Panc1 (cell line): ENCODE results near the gene CACNA1C. TPM values are rescaled to one million over a fixed set of nuclear protein-coding genes. Genes with fewer than 3 reads are reported as not detected.

Experiments
- ATAC-seq: fragments of 200-7000 bp; cut with Tn5 transposase; 2 replicates; pipeline ENCODE4 v1.9.1; 2020; ENCODE audit warnings: mild to moderate bottlenecking, moderate library complexity
- BruUV-seq: library from RNA; stranded (reverse); fragments of 400-500 nt; replicated peaks from 2 replicates; lab custom pipeline; 2021; lab: Mats Ljungman, UMichigan
- CTCF ChIA-PET: fragments of 300-600 bp; sonication (Branson Sonifier 250); formaldehyde crosslinking; loops from one replicate; lab custom pipeline; 2022; ENCODE audit warnings: antibody characterized with exemption; lab: Charles Lee
- POLR2A ChIA-PET: fragments of 300-600 bp; sonication (Branson Sonifier 250); formaldehyde crosslinking; loops from one replicate; lab custom pipeline; 2022; ENCODE audit warnings: antibody characterized with exemption; lab: Charles Lee
- DNase-seq: peaks from one replicate; pipeline ENCODE4 v3.0.0-alpha.2; 2010; ENCODE audit warnings: low read depth, low spot score
- H3K27ac ChIP-seq: 2 replicates; pipeline ENCODE4 v1.5.1; 2011; ENCODE audit warnings: mild to moderate bottlenecking, low read length, inconsistent platforms
- H3K27me3 ChIP-seq: fragments of 200-500 bp; sonication (Bioruptor generic); 2 replicates; pipeline ENCODE4 v1.6.0; 2014; ENCODE audit warnings: low read length, inconsistent platforms; ENCODE audit not compliant: control insufficient read depth, insufficient read depth
- H3K36me3 ChIP-seq: fragments of 200-500 bp; sonication (Bioruptor generic); 2 replicates; pipeline ENCODE4 v1.5.1; 2014; ENCODE audit warnings: inconsistent platforms, mild to moderate bottlenecking, low read length, moderate library complexity; ENCODE audit not compliant: control insufficient read depth, insufficient read depth
- H3K4me1 ChIP-seq: 2 replicates; pipeline ENCODE4 v1.5.1; 2011; ENCODE audit warnings: inconsistent platforms, mild to moderate bottlenecking, low read length, moderate library complexity; ENCODE audit not compliant: control insufficient read depth, insufficient read depth
- H3K4me3 ChIP-seq, 2 experiments: 2 replicates each; pipeline ENCODE4 v1.5.1; 2011 to 2012; ENCODE audit warnings: low read depth in 2 of 2, low read length in 2 of 2, mild to moderate bottlenecking in 2 of 2, inconsistent platforms in 1 of 2, moderate library complexity in 1 of 2
- H3K9me3 ChIP-seq: fragments of 200-500 bp; sonication (Bioruptor generic); 2 replicates; pipeline ENCODE4 v1.5.1; 2014; ENCODE audit warnings: low read depth, mild to moderate bottlenecking, inconsistent platforms, low read length, moderate library complexity; ENCODE audit not compliant: control insufficient read depth, insufficient read depth
- POLR2AphosphoS5 ChIP-seq: IDR thresholded peaks from 2 replicates; pipeline ENCODE4 v1.6.1; 2012; ENCODE audit warnings: mild to moderate bottlenecking, low read depth, low read length, moderate library complexity
- SIN3A ChIP-seq: IDR thresholded peaks from 2 replicates; pipeline ENCODE4 v1.6.1; 2012; ENCODE audit warnings: low read depth, mild to moderate bottlenecking, low read length, moderate library complexity, borderline replicate concordance; ENCODE audit not compliant: insufficient read depth
- TCF7L2 ChIP-seq: IDR thresholded peaks from 2 replicates; pipeline ENCODE4 v1.6.1; 2011; ENCODE audit warnings: mild to moderate bottlenecking, low read depth, low read length, inconsistent platforms
- in situ Hi-C: cut with HindIII; loops from 2 replicates; pipeline ENCODE4 v1.10.0; 2016; ENCODE audit warnings: low sequenced_read_pairs, low pct_unique_long_range_greater_than_20kb
- intact Hi-C: fragments of 100-400 bp; cut with micrococcal nuclease; formaldehyde crosslinking; loops from one replicate; pipeline ENCODE4 v1.10.0; 2022; ENCODE audit not compliant: unreplicated experiment
- total RNA-seq: library from RNA; stranded (reverse); gene quantifications from one replicate; pipeline ENCODE4 v1.2.1, GENCODE V29; 2021; ENCODE audit not compliant: unreplicated experiment
- TF ChIP-seq, protein P1 (sequence below), 2 experiments: IDR thresholded peaks; 2 replicates each; pipeline ENCODE4 v1.6.1; 2011 to 2012; ENCODE audit warnings: low read depth in 2 of 2, control low read depth in 1 of 2, low read length in 1 of 2, mild to moderate bottlenecking in 1 of 2, moderate library complexity in 1 of 2; ENCODE audit not compliant: insufficient read depth in 1 of 2
- TF ChIP-seq, protein P2 (sequence below): fragments of 450-650 bp; IDR thresholded peaks from 2 replicates; pipeline ENCODE4 v1.5.1; 2017; ENCODE audit warnings: mild to moderate bottlenecking

Gene CACNA1C
- total RNA-seq, 1 experiment from 2014 or later = 0.03 TPM

DNA sequence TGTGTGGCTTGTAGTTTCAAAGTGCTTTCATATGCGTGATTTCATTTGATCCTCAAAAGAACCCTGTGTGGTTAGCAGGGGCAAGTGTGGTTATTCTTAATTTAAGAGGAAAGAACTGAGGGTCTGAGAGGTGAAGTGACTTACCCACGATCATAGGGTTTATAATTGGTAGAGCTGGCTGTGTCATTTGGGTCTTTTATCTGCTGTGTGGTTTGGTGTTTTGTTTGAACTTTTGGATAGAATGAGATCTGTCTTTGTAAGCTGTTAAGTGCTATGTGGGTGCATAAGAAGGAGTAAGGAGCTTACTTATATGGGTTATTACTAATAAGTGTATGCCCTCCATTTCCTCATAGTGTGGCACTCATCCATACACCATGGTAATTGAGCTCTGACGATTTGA, 190.0 kb downstream of the CACNA1C start:
- H3K36me3 ChIP-seq = no peaks in the 10 kb centered on the region
- H3K27ac ChIP-seq = no peak overlapping the region
- intact Hi-C loops = no loop called here
- ChIA-PET CTCF (no interaction called here), POLR2A (no interaction called here)
- DNase-seq = no peak
- no peak for ATAC-seq
- no TSS peak for BruUV-seq
- in situ Hi-C loops = no loop called here
- no peaks in the 10 kb centered on the region; the same call in 1 of the 2 replicates for H3K4me1 ChIP-seq
- H3K27me3 ChIP-seq = no peaks in the 10 kb centered on the region
- TF ChIP-seq, protein P1, sequence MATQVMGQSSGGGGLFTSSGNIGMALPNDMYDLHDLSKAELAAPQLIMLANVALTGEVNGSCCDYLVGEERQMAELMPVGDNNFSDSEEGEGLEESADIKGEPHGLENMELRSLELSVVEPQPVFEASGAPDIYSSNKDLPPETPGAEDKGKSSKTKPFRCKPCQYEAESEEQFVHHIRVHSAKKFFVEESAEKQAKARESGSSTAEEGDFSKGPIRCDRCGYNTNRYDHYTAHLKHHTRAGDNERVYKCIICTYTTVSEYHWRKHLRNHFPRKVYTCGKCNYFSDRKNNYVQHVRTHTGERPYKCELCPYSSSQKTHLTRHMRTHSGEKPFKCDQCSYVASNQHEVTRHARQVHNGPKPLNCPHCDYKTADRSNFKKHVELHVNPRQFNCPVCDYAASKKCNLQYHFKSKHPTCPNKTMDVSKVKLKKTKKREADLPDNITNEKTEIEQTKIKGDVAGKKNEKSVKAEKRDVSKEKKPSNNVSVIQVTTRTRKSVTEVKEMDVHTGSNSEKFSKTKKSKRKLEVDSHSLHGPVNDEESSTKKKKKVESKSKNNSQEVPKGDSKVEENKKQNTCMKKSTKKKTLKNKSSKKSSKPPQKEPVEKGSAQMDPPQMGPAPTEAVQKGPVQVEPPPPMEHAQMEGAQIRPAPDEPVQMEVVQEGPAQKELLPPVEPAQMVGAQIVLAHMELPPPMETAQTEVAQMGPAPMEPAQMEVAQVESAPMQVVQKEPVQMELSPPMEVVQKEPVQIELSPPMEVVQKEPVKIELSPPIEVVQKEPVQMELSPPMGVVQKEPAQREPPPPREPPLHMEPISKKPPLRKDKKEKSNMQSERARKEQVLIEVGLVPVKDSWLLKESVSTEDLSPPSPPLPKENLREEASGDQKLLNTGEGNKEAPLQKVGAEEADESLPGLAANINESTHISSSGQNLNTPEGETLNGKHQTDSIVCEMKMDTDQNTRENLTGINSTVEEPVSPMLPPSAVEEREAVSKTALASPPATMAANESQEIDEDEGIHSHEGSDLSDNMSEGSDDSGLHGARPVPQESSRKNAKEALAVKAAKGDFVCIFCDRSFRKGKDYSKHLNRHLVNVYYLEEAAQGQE (IDR thresholded peaks at IDR 0.05; ENCODE audit: insufficient read depth in 1 of 2, low read depth in 2 of 2, low read length in 1 of 2) = no peak
- no peak for TF ChIP-seq TCF7L2
- TF ChIP-seq SIN3A = no peak
- TF ChIP-seq, protein P2, sequence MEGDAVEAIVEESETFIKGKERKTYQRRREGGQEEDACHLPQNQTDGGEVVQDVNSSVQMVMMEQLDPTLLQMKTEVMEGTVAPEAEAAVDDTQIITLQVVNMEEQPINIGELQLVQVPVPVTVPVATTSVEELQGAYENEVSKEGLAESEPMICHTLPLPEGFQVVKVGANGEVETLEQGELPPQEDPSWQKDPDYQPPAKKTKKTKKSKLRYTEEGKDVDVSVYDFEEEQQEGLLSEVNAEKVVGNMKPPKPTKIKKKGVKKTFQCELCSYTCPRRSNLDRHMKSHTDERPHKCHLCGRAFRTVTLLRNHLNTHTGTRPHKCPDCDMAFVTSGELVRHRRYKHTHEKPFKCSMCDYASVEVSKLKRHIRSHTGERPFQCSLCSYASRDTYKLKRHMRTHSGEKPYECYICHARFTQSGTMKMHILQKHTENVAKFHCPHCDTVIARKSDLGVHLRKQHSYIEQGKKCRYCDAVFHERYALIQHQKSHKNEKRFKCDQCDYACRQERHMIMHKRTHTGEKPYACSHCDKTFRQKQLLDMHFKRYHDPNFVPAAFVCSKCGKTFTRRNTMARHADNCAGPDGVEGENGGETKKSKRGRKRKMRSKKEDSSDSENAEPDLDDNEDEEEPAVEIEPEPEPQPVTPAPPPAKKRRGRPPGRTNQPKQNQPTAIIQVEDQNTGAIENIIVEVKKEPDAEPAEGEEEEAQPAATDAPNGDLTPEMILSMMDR = no peak
- TF ChIP-seq POLR2AphosphoS5 = no peak
- no peaks in the 10 kb centered on the region for H3K9me3 ChIP-seq
- no peak overlapping the region for H3K4me3 ChIP-seq

DNA sequence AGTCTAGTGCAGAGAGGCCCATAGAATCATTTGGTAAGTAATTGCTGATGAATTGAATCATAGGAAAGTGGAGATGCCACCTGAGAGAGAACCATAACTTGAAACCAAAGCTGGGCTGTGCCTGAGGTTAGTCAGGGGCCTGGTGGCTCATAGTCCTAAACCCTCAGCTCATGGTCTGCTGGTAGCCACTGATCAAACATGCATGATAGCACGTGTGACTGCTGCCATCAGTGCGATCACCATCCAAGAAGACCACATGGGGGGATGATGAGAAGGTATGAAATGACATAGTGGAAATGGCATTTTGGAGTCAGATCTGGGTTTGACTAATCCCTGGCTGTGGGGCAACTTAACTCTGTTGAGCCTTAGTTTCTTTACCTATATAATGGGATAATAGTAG, 190.5 kb downstream of the CACNA1C start:
- TF ChIP-seq, protein P2 = no peak
- no peak for TF ChIP-seq TCF7L2
- no peak for TF ChIP-seq POLR2AphosphoS5
- TF ChIP-seq, protein P1 (IDR thresholded peaks at IDR 0.05; ENCODE audit: insufficient read depth in 1 of 2, low read depth in 2 of 2, low read length in 1 of 2) = no peak
- TF ChIP-seq SIN3A = no peak
- BruUV-seq = no TSS peak
- DNase-seq (no peak), ATAC-seq (no peak)
- POLR2A ChIA-PET = no interaction called here
- intact Hi-C loops = no loop called here
- Histone ChIP-seq H3K36me3 (no peaks in the 10 kb centered on the region), H3K27ac (no peak overlapping the region), H3K4me3 (no peak overlapping the region), H3K27me3 (no peaks in the 10 kb centered on the region), H3K4me1 (no peaks in the 10 kb centered on the region; the same call in 1 of the 2 replicates), H3K9me3 (no peaks in the 10 kb centered on the region)
- in situ Hi-C loops = no loop called here
- CTCF ChIA-PET = no interaction called here
